ENCODE results near the gene ROBO1.
"Not testable (repeated sequence)": the region's sequence is repeated elsewhere in the genome, so short reads cannot be mapped to it uniquely, and the experiment has no call there.

The ROBO1 gene

GRCh38 chr3:78750291-78750690 is 1017.5 kb downstream of the ROBO1 start:
- not testable (repeated sequence) for H3K9me3 Mint-ChIP-seq; H3K27me3 Mint-ChIP-seq (ENCODE audit: low read depth); H3K4me3 Mint-ChIP-seq; H3K4me1 Mint-ChIP-seq (ENCODE audit: low read depth); H3K36me3 Mint-ChIP-seq (ENCODE audit: low read depth); H3K27ac Mint-ChIP-seq

GRCh38 chr3:78749056-78749455 is 1018.7 kb downstream of the ROBO1 start:
- Mint-ChIP-seq H3K4me3 (no peak overlapping the region), H3K27ac (no peak overlapping the region), H3K36me3 (ENCODE audit: low read depth) (no peaks in the 10 kb centered on the region), H3K27me3 (ENCODE audit: low read depth) (no peaks in the 10 kb centered on the region), H3K4me1 (ENCODE audit: low read depth) (no peaks in the 10 kb centered on the region), H3K9me3 (peaks cover 7% of the 10 kb centered on the region)

- Mint-ChIP-seq H3K36me3 (ENCODE audit: low read depth) (no peaks in the 10 kb centered on the region), H3K27me3 (ENCODE audit: low read depth) (no peaks in the 10 kb centered on the region), H3K4me3 (no peak overlapping the region), H3K4me1 (ENCODE audit: low read depth) (no peaks in the 10 kb centered on the region), H3K9me3 (peaks cover 9% of the 10 kb centered on the region), H3K27ac (no peak overlapping the region)
Observed at GRCh38 chr3:78745847-78746246, 1022.0 kb downstream of the ROBO1 start.

- peaks cover 9% of the 10 kb centered on the region for H3K9me3 Mint-ChIP-seq
Observed at GRCh38 chr3:78742491-78742890, 1025.3 kb downstream of the ROBO1 start.

GRCh38 chr3:78742041-78742440 is 1025.8 kb downstream of the ROBO1 start:
- Mint-ChIP-seq H3K9me3 (peaks cover 9% of the 10 kb centered on the region), H3K36me3 (ENCODE audit: low read depth) (no peaks in the 10 kb centered on the region), H3K4me3 (no peak overlapping the region), H3K27me3 (ENCODE audit: low read depth) (no peaks in the 10 kb centered on the region), H3K27ac (no peak overlapping the region), H3K4me1 (ENCODE audit: low read depth) (no peaks in the 10 kb centered on the region)

More at GRCh38 chr3:78742491-78742890, 1025.3 kb downstream of the ROBO1 start:
- Mint-ChIP-seq H3K27me3 (ENCODE audit: low read depth) (no peaks in the 10 kb centered on the region), H3K36me3 (ENCODE audit: low read depth) (no peaks in the 10 kb centered on the region), H3K27ac (no peak overlapping the region), H3K4me1 (ENCODE audit: low read depth) (no peaks in the 10 kb centered on the region), H3K4me3 (no peak overlapping the region)

GRCh38 chr3:78741066-78741645 is 1026.6 kb downstream of the ROBO1 start:
- Mint-ChIP-seq H3K27me3 (ENCODE audit: low read depth) (no peaks in the 10 kb centered on the region), H3K4me1 (ENCODE audit: low read depth) (no peaks in the 10 kb centered on the region), H3K36me3 (ENCODE audit: low read depth) (no peaks in the 10 kb centered on the region), H3K9me3 (peaks cover 9% of the 10 kb centered on the region), H3K4me3 (no peak overlapping the region), H3K27ac (no peak overlapping the region)

GRCh38 chr3:78738833-78739232 is 1029.0 kb downstream of the ROBO1 start:
- no peaks in the 10 kb centered on the region for H3K4me1 Mint-ChIP-seq (ENCODE audit: low read depth)
- no peaks in the 10 kb centered on the region for H3K36me3 Mint-ChIP-seq (ENCODE audit: low read depth)
- H3K27ac Mint-ChIP-seq: no peak overlapping the region
- peaks cover 3% of the 10 kb centered on the region for H3K9me3 Mint-ChIP-seq
- H3K4me3 Mint-ChIP-seq: no peak overlapping the region
- H3K27me3 Mint-ChIP-seq (ENCODE audit: low read depth): no peaks in the 10 kb centered on the region

- Mint-ChIP-seq H3K36me3 (ENCODE audit: low read depth) (no peaks in the 10 kb centered on the region), H3K9me3 (peaks cover 3% of the 10 kb centered on the region), H3K27me3 (ENCODE audit: low read depth) (no peaks in the 10 kb centered on the region), H3K4me1 (ENCODE audit: low read depth) (no peaks in the 10 kb centered on the region), H3K27ac (no peak overlapping the region), H3K4me3 (no peak overlapping the region)
Observed at GRCh38 chr3:78737988-78738387, 1029.8 kb downstream of the ROBO1 start.

GRCh38 chr3:78736863-78737262 is 1030.9 kb downstream of the ROBO1 start:
- peaks cover 3% of the 10 kb centered on the region for H3K9me3 Mint-ChIP-seq
- no peaks in the 10 kb centered on the region for H3K36me3 Mint-ChIP-seq (ENCODE audit: low read depth)
- no peak overlapping the region for H3K4me3 Mint-ChIP-seq
- H3K27me3 Mint-ChIP-seq (ENCODE audit: low read depth): no peaks in the 10 kb centered on the region
- no peaks in the 10 kb centered on the region for H3K4me1 Mint-ChIP-seq (ENCODE audit: low read depth)
- no peak overlapping the region for H3K27ac Mint-ChIP-seq

GRCh38 chr3:78734048-78734637 is 1033.7 kb downstream of the ROBO1 start:
- no peak overlapping the region for H3K27ac Mint-ChIP-seq
- no peaks in the 10 kb centered on the region for H3K9me3 Mint-ChIP-seq
- no peak overlapping the region for H3K4me3 Mint-ChIP-seq
- no peaks in the 10 kb centered on the region for H3K27me3 Mint-ChIP-seq (ENCODE audit: low read depth)
- no peaks in the 10 kb centered on the region for H3K36me3 Mint-ChIP-seq (ENCODE audit: low read depth)
- H3K4me1 Mint-ChIP-seq (ENCODE audit: low read depth): no peaks in the 10 kb centered on the region

GRCh38 chr3:78732893-78733292 is 1034.9 kb downstream of the ROBO1 start:
- Mint-ChIP-seq H3K27me3 (ENCODE audit: low read depth) (no peaks in the 10 kb centered on the region), H3K4me1 (ENCODE audit: low read depth) (no peaks in the 10 kb centered on the region)

GRCh38 chr3:78732471-78732870 is 1035.3 kb downstream of the ROBO1 start:
- Mint-ChIP-seq H3K4me1 (ENCODE audit: low read depth) (no peaks in the 10 kb centered on the region), H3K9me3 (no peaks in the 10 kb centered on the region), H3K27ac (no peak overlapping the region), H3K27me3 (ENCODE audit: low read depth) (no peaks in the 10 kb centered on the region), H3K4me3 (no peak overlapping the region), H3K36me3 (ENCODE audit: low read depth) (no peaks in the 10 kb centered on the region)

More at GRCh38 chr3:78732893-78733292, 1034.9 kb downstream of the ROBO1 start:
- no peak overlapping the region for H3K27ac Mint-ChIP-seq
- no peaks in the 10 kb centered on the region for H3K36me3 Mint-ChIP-seq (ENCODE audit: low read depth)
- no peaks in the 10 kb centered on the region for H3K9me3 Mint-ChIP-seq
- H3K4me3 Mint-ChIP-seq: no peak overlapping the region

GRCh38 chr3:78729946-78730345 is 1037.9 kb downstream of the ROBO1 start:
- H3K4me1 Mint-ChIP-seq (ENCODE audit: low read depth): no peaks in the 10 kb centered on the region
- no peaks in the 10 kb centered on the region for H3K36me3 Mint-ChIP-seq (ENCODE audit: low read depth)
- H3K4me3 Mint-ChIP-seq: no peak overlapping the region
- no peaks in the 10 kb centered on the region for H3K27me3 Mint-ChIP-seq (ENCODE audit: low read depth)
- H3K27ac Mint-ChIP-seq: no peak overlapping the region
- H3K9me3 Mint-ChIP-seq: no peaks in the 10 kb centered on the region

GRCh38 chr3:78728406-78729145 is 1039.2 kb downstream of the ROBO1 start:
- no peaks in the 10 kb centered on the region for H3K9me3 Mint-ChIP-seq
- H3K4me3 Mint-ChIP-seq: no peak overlapping the region
- no peak overlapping the region for H3K27ac Mint-ChIP-seq
- H3K4me1 Mint-ChIP-seq (ENCODE audit: low read depth): no peaks in the 10 kb centered on the region
- no peaks in the 10 kb centered on the region for H3K27me3 Mint-ChIP-seq (ENCODE audit: low read depth)
- H3K36me3 Mint-ChIP-seq (ENCODE audit: low read depth): no peaks in the 10 kb centered on the region

- Mint-ChIP-seq H3K27ac (no peak overlapping the region), H3K36me3 (ENCODE audit: low read depth) (no peaks in the 10 kb centered on the region), H3K27me3 (ENCODE audit: low read depth) (no peaks in the 10 kb centered on the region), H3K4me3 (no peak overlapping the region), H3K9me3 (no peaks in the 10 kb centered on the region), H3K4me1 (ENCODE audit: low read depth) (no peaks in the 10 kb centered on the region)
Observed at GRCh38 chr3:78726545-78726944, 1041.3 kb downstream of the ROBO1 start.
